Measurements from ENCODE around the gene RNF32.
"Not testable (repeated sequence)": the region's sequence is repeated elsewhere in the genome, so short reads cannot be mapped to it uniquely, and the experiment has no call there.

Gene RNF32

GRCh38 chr7:156692849-156693248, 52.3 kb downstream of the RNF32 start:
- in situ Hi-C loops (cut with HindIII; ENCODE audit: low pct_ligation_motif_present, low sequenced_read_pairs) = no loop called here
- TF ChIP-seq CTCF (IDR thresholded peaks at IDR 0.05; ENCODE audit: low read depth, low read length, missing control alignments) = no peak

GRCh38 chr7:156693627-156694026, 53.1 kb downstream of the RNF32 start:
- H3K36me3 ChIP-seq (replicated peaks) = no peaks in the 10 kb centered on the region
- no peak overlapping the region for H3K4me3 ChIP-seq (ENCODE audit: low read depth, low read length)
- in situ Hi-C loops (cut with HindIII; ENCODE audit: low pct_ligation_motif_present, low sequenced_read_pairs) = no loop called here
- DNase-seq = no peak
- no peak for TF ChIP-seq CTCF (IDR thresholded peaks at IDR 0.05; ENCODE audit: low read depth, low read length, missing control alignments)
- H3K27ac ChIP-seq = no peak overlapping the region
- no peaks in the 10 kb centered on the region for H3K27me3 ChIP-seq (replicated peaks)

More at GRCh38 chr7:156692849-156693248, 52.3 kb downstream of the RNF32 start:
- DNase-seq = no peak
- no peak overlapping the region for H3K4me3 ChIP-seq (ENCODE audit: low read depth, low read length)
- H3K27ac ChIP-seq = no peak overlapping the region
- H3K36me3 ChIP-seq (replicated peaks) = no peaks in the 10 kb centered on the region
- no peaks in the 10 kb centered on the region for H3K27me3 ChIP-seq (replicated peaks)

GRCh38 chr7:156697283-156697682, 56.7 kb downstream of the RNF32 start:
- H3K36me3 ChIP-seq (replicated peaks); H3K27me3 ChIP-seq (replicated peaks); in situ Hi-C loops (cut with HindIII; ENCODE audit: low pct_ligation_motif_present, low sequenced_read_pairs); DNase-seq; H3K27ac ChIP-seq; H3K4me3 ChIP-seq (ENCODE audit: low read depth, low read length): not testable (repeated sequence)

GRCh38 chr7:156698512-156698911, 57.9 kb downstream of the RNF32 start:
- in situ Hi-C loops (cut with HindIII; ENCODE audit: low pct_ligation_motif_present, low sequenced_read_pairs); H3K36me3 ChIP-seq (replicated peaks); DNase-seq; H3K27ac ChIP-seq; H3K27me3 ChIP-seq (replicated peaks); H3K4me3 ChIP-seq (ENCODE audit: low read depth, low read length): not testable (repeated sequence)

GRCh38 chr7:156701787-156702186, 61.2 kb downstream of the RNF32 start:
- in situ Hi-C loops (cut with HindIII; ENCODE audit: low pct_ligation_motif_present, low sequenced_read_pairs); H3K27me3 ChIP-seq (replicated peaks): not testable (repeated sequence)

GRCh38 chr7:156702399-156702798, 61.8 kb downstream of the RNF32 start:
- no peak for DNase-seq
- H3K36me3 ChIP-seq (replicated peaks) = no peaks in the 10 kb centered on the region
- no peak overlapping the region for H3K4me3 ChIP-seq (ENCODE audit: low read depth, low read length)
- TF ChIP-seq CTCF (IDR thresholded peaks at IDR 0.05; ENCODE audit: low read depth, low read length, missing control alignments) = no peak
- in situ Hi-C loops (cut with HindIII; ENCODE audit: low pct_ligation_motif_present, low sequenced_read_pairs) = no loop called here
- no peak overlapping the region for H3K27ac ChIP-seq
- no peaks in the 10 kb centered on the region for H3K27me3 ChIP-seq (replicated peaks)

More at GRCh38 chr7:156701787-156702186, 61.2 kb downstream of the RNF32 start:
- H3K27ac ChIP-seq; DNase-seq; H3K4me3 ChIP-seq (ENCODE audit: low read depth, low read length); H3K36me3 ChIP-seq (replicated peaks): not testable (repeated sequence)

GRCh38 chr7:156703209-156703608, 62.6 kb downstream of the RNF32 start:
- no peak for TF ChIP-seq CTCF (IDR thresholded peaks at IDR 0.05; ENCODE audit: low read depth, low read length, missing control alignments)
- H3K27me3 ChIP-seq (replicated peaks) = no peaks in the 10 kb centered on the region
- in situ Hi-C loops (cut with HindIII; ENCODE audit: low pct_ligation_motif_present, low sequenced_read_pairs) = no loop called here
- H3K4me3 ChIP-seq (ENCODE audit: low read depth, low read length) = no peak overlapping the region
- no peak overlapping the region for H3K27ac ChIP-seq
- no peaks in the 10 kb centered on the region for H3K36me3 ChIP-seq (replicated peaks)
- no peak for DNase-seq

Measured in brain microvascular endothelial cell (primary cell).